Measurements from ENCODE around the gene NFKBIL1. TPM values are rescaled to one million over a fixed set of nuclear protein-coding genes. Genes with fewer than 3 reads are reported as not detected.

NFKBIL1 gene
- total and polyA plus RNA-seq, 7 donors: 18.0 to 55.1 (median 32.5) TPM

DNA sequence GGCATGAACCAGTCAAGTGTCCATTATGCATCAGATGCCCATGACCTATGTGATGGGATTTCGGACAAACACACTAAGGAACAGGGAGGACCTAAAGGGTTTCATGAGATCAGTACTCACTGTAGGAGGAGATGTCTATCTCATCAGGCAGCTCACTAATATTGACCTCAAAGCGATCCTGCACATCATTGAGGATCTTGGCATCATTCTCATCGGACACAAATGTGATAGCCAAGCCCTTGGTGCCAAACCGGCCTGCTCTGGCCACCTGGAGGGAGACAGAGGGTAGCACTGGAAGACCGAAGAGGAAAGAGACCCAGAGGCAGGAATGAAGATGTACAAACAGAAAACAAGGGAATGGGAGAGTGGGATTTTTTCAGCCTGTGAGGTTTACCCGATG, 16.7 kb upstream of the NFKBIL1 start:
- peaks cover 36 to 63% (median 56%) of the 10 kb centered on the region in 4 donors for H3K36me3 ChIP-seq
- no peaks in the 10 kb centered on the region for H3K27me3 ChIP-seq
- H3K9me3 ChIP-seq: no peaks in the 10 kb centered on the region
- TF ChIP-seq EP300 (IDR thresholded peaks at IDR 0.05) (no peak), POLR2AphosphoS5 (IDR thresholded peaks at IDR 0.05) (no peak), POLR2A (IDR thresholded peaks at IDR 0.05) (no peak)
- TF ChIP-seq, protein P1, sequence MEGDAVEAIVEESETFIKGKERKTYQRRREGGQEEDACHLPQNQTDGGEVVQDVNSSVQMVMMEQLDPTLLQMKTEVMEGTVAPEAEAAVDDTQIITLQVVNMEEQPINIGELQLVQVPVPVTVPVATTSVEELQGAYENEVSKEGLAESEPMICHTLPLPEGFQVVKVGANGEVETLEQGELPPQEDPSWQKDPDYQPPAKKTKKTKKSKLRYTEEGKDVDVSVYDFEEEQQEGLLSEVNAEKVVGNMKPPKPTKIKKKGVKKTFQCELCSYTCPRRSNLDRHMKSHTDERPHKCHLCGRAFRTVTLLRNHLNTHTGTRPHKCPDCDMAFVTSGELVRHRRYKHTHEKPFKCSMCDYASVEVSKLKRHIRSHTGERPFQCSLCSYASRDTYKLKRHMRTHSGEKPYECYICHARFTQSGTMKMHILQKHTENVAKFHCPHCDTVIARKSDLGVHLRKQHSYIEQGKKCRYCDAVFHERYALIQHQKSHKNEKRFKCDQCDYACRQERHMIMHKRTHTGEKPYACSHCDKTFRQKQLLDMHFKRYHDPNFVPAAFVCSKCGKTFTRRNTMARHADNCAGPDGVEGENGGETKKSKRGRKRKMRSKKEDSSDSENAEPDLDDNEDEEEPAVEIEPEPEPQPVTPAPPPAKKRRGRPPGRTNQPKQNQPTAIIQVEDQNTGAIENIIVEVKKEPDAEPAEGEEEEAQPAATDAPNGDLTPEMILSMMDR (IDR thresholded peaks at IDR 0.05): no peak
- no peaks in the 10 kb centered on the region for H3K4me1 ChIP-seq
- H3K27ac ChIP-seq: no peak overlapping the region
- 69 to 73% methylated on average over 6 of the region's 6 CpGs for WGBS, 2 donors
- no peak for DNase-seq
- intact Hi-C loops (cut with DNase I): no loop called here
- H3K4me3 ChIP-seq: no peak overlapping the region

DNA sequence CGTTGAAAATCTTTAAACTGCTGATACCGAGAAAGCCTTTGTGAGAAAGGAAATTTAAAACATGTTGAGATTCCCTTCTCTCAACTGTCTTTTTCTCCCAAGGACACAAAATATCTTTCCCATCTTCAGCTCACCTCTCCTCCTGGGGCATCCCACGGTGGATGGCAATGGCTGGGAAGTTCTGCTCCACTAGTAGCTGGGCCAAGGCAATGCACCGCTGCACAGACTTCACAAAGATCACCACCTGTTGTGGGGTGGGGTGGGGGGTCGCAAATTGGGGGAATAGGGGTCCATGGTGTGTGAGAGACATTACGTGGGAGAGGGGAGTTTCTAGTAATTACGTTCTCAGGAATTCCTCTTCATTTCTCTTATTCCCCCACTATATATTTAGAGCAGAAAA, 16.2 kb upstream of the NFKBIL1 start:
- TF ChIP-seq POLR2AphosphoS5 (IDR thresholded peaks at IDR 0.05) (no peak), EP300 (IDR thresholded peaks at IDR 0.05) (no peak), POLR2A (IDR thresholded peaks at IDR 0.05) (no peak)
- TF ChIP-seq, protein P1 (IDR thresholded peaks at IDR 0.05): no peak
- no peaks in the 10 kb centered on the region for H3K4me1 ChIP-seq
- H3K36me3 ChIP-seq: peaks cover 40 to 68% (median 61%) of the 10 kb centered on the region in 4 donors
- no peaks in the 10 kb centered on the region for H3K27me3 ChIP-seq
- no peaks in the 10 kb centered on the region for H3K9me3 ChIP-seq
- H3K27ac ChIP-seq: no peak overlapping the region
- H3K4me3 ChIP-seq: no peak overlapping the region
- intact Hi-C loops (cut with DNase I): no loop called here
- WGBS, 2 donors: 88 to 92% methylated on average over 7 of the region's 7 CpGs
- DNase-seq: no peak

DNA sequence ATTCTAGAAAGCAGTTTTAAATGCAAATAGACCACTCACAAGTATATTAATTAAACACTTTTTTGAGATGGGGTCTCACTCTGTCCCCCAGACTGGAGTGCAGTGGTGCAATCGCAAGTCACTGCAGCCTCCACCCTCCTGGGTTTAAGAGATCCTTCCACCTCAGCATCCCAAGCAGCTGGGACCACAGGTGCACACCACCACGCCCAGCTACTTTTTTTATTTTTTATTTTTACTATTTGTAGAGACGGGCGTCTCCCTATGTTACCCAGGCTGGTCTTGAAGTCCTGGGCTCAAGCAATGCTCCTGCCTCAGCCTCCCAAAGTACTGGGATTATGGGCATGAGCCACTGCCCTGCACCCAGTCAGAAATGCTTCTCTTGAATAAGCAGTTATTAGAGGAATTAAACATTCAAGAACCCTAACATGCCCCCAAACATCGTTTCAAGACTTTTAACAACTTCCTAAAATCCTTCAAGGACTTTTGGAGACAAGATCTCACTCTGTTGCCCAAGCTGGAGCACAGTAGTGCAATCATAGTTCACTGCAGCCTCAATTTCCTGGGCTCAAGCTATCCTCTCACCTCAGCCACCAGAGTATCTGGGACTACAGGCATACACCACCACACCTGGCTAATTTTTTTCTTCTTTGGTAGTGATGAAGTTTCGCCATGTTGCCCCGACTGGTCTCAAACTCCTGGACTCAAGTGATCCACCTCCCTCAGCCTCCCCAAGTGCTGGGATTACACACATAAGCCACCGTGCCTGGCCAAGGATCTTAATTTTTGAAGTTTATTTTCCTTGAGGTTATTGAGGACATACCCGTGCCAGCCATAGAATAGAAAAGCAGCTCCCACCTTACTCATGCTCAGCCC, 15.4 kb upstream of the NFKBIL1 start:
- no peaks in the 10 kb centered on the region for H3K9me3 ChIP-seq
- no peaks in the 10 kb centered on the region for H3K4me1 ChIP-seq
- intact Hi-C loops (cut with DNase I): no loop called here
- peaks cover 46 to 77% (median 69%) of the 10 kb centered on the region in 4 donors for H3K36me3 ChIP-seq
- DNase-seq: no peak
- TF ChIP-seq, protein P1 (IDR thresholded peaks at IDR 0.05): no peak
- TF ChIP-seq EP300 (IDR thresholded peaks at IDR 0.05) (no peak), POLR2A (IDR thresholded peaks at IDR 0.05) (no peak), POLR2AphosphoS5 (IDR thresholded peaks at IDR 0.05) (no peak)
- no peak overlapping the region for H3K4me3 ChIP-seq
- peak overlapping the region in 1 of 4 donors; percentile 6 for H3K27ac ChIP-seq
- no peaks in the 10 kb centered on the region for H3K27me3 ChIP-seq
- WGBS, 2 donors: 54 to 75% methylated on average over 9 of the region's 9 CpGs

DNA sequence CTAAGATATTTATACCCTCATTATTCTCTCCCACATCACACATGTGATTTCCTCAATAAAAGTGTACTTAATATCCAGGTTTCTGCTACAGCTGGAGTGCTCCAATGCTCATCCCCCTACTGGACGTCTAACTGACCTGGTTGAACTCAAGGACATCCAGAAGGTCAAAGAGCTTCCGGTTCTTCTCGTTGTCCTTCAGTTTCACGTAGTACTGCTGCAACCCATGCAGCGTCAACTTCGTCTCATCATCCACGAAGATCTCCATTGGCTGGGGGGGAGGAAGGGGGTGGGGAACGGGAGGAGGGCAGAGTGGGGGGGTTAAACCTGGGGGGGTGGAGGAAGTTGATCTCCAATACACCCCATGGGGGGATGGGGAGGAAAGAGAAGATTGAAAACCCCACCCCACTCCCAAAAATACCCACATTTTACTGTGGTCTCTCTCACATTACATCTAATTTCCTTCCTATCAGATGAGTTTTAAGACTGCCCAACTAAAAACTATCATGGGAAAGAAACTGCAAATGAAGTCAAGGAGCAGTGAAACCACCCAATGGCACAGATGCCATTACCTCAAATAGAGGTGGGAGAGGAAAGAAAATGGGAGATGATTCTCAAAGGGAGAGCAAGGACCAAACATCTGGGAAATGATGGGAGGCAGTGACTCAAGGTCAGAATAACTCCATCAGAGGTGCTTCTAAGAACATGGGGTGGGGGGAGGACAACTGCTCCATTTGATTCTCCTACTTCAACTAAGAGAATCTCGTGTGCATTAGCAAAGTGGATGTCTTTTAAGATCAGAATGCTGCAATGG, 14.6 kb upstream of the NFKBIL1 start:
- TF ChIP-seq POLR2A (IDR thresholded peaks at IDR 0.05) (no peak), EP300 (IDR thresholded peaks at IDR 0.05) (no peak), POLR2AphosphoS5 (IDR thresholded peaks at IDR 0.05) (no peak)
- TF ChIP-seq, protein P1 (IDR thresholded peaks at IDR 0.05): no peak
- no peak for DNase-seq
- peaks cover 46 to 85% (median 76%) of the 10 kb centered on the region in 4 donors for H3K36me3 ChIP-seq
- H3K27ac ChIP-seq: peak overlapping the region in 1 of 4 donors; percentile 6
- intact Hi-C loops (cut with DNase I): no loop called here
- no peak overlapping the region for H3K4me3 ChIP-seq
- H3K9me3 ChIP-seq: no peaks in the 10 kb centered on the region
- 57 to 79% methylated on average over 9 of the region's 9 CpGs for WGBS, 2 donors
- no peaks in the 10 kb centered on the region for H3K27me3 ChIP-seq
- H3K4me1 ChIP-seq: no peaks in the 10 kb centered on the region
